ENCODE results near the gene DKC1. TPM values are rescaled to one million over a fixed set of nuclear protein-coding genes. Genes with fewer than 3 reads are reported as not detected.

Gene DKC1
- total and polyA plus RNA-seq, 2 donors (not counting 3 experiments of a cell fraction or from before 2014, with no cell fraction given) = 28.6 to 69.1 TPM

- no peak overlapping the region for H3K9ac ChIP-seq (replicated peaks; ENCODE audit: extremely low read depth, insufficient read depth, low read length)
- H3K9me3 ChIP-seq (replicated peaks; ENCODE audit: control insufficient read depth, insufficient read depth, low read length) = no peaks in the 10 kb centered on the region
- ChIA-PET POLR2A (no interaction called here), CTCF (interaction anchor here (0.8 to 1.4 kb wide), 2 partner anchors 64 to 65 kb away, joined by 3 to 4 read pairs; no protein-coding TSS in a partner anchor)
- H3K4me2 ChIP-seq (ENCODE audit: insufficient read depth, low read length) = no peak overlapping the region
- H3K79me2 ChIP-seq (ENCODE audit: control insufficient read depth, insufficient read depth, low read length) = no peaks in the 10 kb centered on the region
- H3K9me1 ChIP-seq (replicated peaks; ENCODE audit: control insufficient read depth, extremely low read depth, insufficient read depth, low read length) = no peaks in the 10 kb centered on the region
- no TSS peak for BruUV-seq (replicated peaks)
- H3K27me3 ChIP-seq (ENCODE audit: control insufficient read depth in 2 of 2, insufficient read depth in 2 of 2, low read length in 2 of 2) = no peaks in the 10 kb centered on the region
- H3K4me1 ChIP-seq (ENCODE audit: control insufficient read depth, extremely low read depth, insufficient read depth, low read length) = no peaks in the 10 kb centered on the region
- no peak overlapping the region for H2AFZ ChIP-seq (ENCODE audit: low read depth, low read length)
- no peaks in the 10 kb centered on the region for H4K20me1 ChIP-seq (replicated peaks; ENCODE audit: control insufficient read depth, extremely low read depth, insufficient read depth, low read length)
- DNase-seq (ENCODE audit: low read depth, low spot score) = no peak
- FAIRE-seq = no peak
- no peak overlapping the region for H3K27ac ChIP-seq (ENCODE audit: insufficient read depth, low read depth, low read length)
- dilution Hi-C loops (cut with MboI; ENCODE audit: extremely low pct_ligation_motif_present, low sequenced_read_pairs) (no loop called here), intact Hi-C loops (cut with micrococcal nuclease) (no loop called here)
- no peak for TF ChIP-seq FOS (IDR thresholded peaks at IDR 0.05; ENCODE audit: borderline replicate concordance, insufficient read depth, low read length)
- no peak for TF ChIP-seq MYC (IDR thresholded peaks at IDR 0.05; ENCODE audit: low read depth, low read length)
- TF ChIP-seq JUN (IDR thresholded peaks at IDR 0.05; ENCODE audit: borderline replicate concordance, insufficient read depth, insufficient read length, low read depth) = no peak
- TF ChIP-seq CTCF (IDR thresholded peaks at IDR 0.05; ENCODE audit: extremely low read depth in 1 of 2, insufficient read depth in 1 of 2, low read depth in 1 of 2, low read length in 2 of 2) = no peak
- no peak for TF ChIP-seq EZH2 (IDR thresholded peaks at IDR 0.05; ENCODE audit: borderline replicate concordance, low read depth, low read length, severe bottlenecking)
- H3K36me3 ChIP-seq (ENCODE audit: control insufficient read depth in 2 of 2, extremely low read depth in 1 of 2, insufficient read depth in 2 of 2, low read length in 2 of 2) = peaks cover 20 to 35% of the 10 kb centered on the region in 2 experiments
- no peak overlapping the region for H3K4me3 ChIP-seq (replicated peaks in 1 of 3; ENCODE audit: insufficient read depth in 1 of 3, low read depth in 1 of 3, low read length in 3 of 3)
Measured at GRCh38 chrX:154775419-154776349, 13.0 kb downstream of the DKC1 start.

Measured in endothelial cell of umbilical vein (primary cell).